HepG2 (cell line): ENCODE measurements around the gene NEAT1. TPM values are rescaled to one million over a fixed set of nuclear protein-coding genes. Genes with fewer than 3 reads are reported as not detected.

Experiments used
- ATAC-seq: fragments of 200-7000 bp; cut with Tn5 transposase; 3 replicates; pipeline ENCODE4 v1.9.1; 2020; ENCODE audit warnings: mild to moderate bottlenecking, moderate library complexity
- BruUV-seq: library from RNA; stranded (reverse); fragments of 400-500 nt; replicated peaks from 2 replicates; lab custom pipeline; 2021; lab: Mats Ljungman, UMichigan
- CTCF ChIA-PET: fragments of 300-600 bp; formaldehyde crosslinking; extraction: SDS; loops from one replicate; lab custom pipeline; 2021; ENCODE audit warnings: low total read pairs, inconsistent platforms, low intra/inter-chr PET ratio; lab: Yijun Ruan, JAX
- POLR2A ChIA-PET: fragments of 350-600 bp; sonication (Branson Sonifier 250); formaldehyde crosslinking; loops from one replicate; lab custom pipeline; 2020; ENCODE audit warnings: antibody characterized with exemption, inconsistent platforms; lab: Yijun Ruan, JAX
- DNase-seq: peaks from one replicate; pipeline ENCODE4 v3.0.0-alpha.2; 2015; ENCODE audit warnings: low spot score
- FAIRE-seq: peaks from 3 replicates; lab custom pipeline; 2011; peaks lifted over from hg19 to GRCh38; lab: Jason Lieb, UNC
- H2AFZ ChIP-seq: one replicate; pipeline ENCODE4 v1.6.1; 2011; ENCODE audit warnings: low read length, inconsistent platforms
- H3K27ac ChIP-seq: fragments of 300-600 bp; 3 replicates; pipeline ENCODE4 v1.8.0; 2011; ENCODE audit warnings: mixed run types, mild to moderate bottlenecking, mixed read lengths, low read length, inconsistent platforms; ENCODE audit not compliant: insufficient read depth; ENCODE audit errors: extremely low read length
- H3K27me3 ChIP-seq, 2 experiments: fragments of 200-600 bp in 1 of 2; 2 replicates in 1 of 2; 3 replicates in 1 of 2; pipeline versions ENCODE4 v1.6.0 to v1.8.0; 2011; ENCODE audit warnings: low read length in 2 of 2, mild to moderate bottlenecking in 2 of 2, moderate library complexity in 2 of 2, inconsistent platforms in 1 of 2; ENCODE audit not compliant: insufficient read depth in 2 of 2, control insufficient read depth in 1 of 2
- H3K36me3 ChIP-seq, 2 experiments: fragments of 200-600 bp in 1 of 2; replicated peaks in 1 of 2; 2 replicates in 1 of 2; 3 replicates in 1 of 2; pipeline versions ENCODE4 v1.5.1 to v1.8.0; 2011; ENCODE audit warnings: low read length in 2 of 2, inconsistent platforms in 1 of 2; ENCODE audit not compliant: insufficient read depth in 2 of 2, control insufficient read depth in 1 of 2
- H3K4me1 ChIP-seq: 2 replicates; pipeline ENCODE4 v1.5.1; 2012; ENCODE audit warnings: low read length, inconsistent platforms; ENCODE audit not compliant: insufficient read depth
- H3K4me2 ChIP-seq: 2 replicates; pipeline ENCODE4 v1.6.0; 2011; ENCODE audit warnings: low read depth, low read length, inconsistent platforms
- H3K4me3 ChIP-seq, 3 experiments: fragments of 200-600 bp in 1 of 3; sonication (generic), shearing (Covaris generic) in 1 of 3; replicated peaks in 1 of 3; 2 replicates each; pipeline ENCODE4 v1.5.1; 2011 to 2016; ENCODE audit warnings: low read length in 3 of 3, inconsistent platforms in 2 of 3, low read depth in 2 of 3, mild to moderate bottlenecking in 2 of 3, control low read depth in 1 of 3, mixed read lengths in 1 of 3; ENCODE audit not compliant: insufficient read depth in 1 of 3
- H3K79me2 ChIP-seq: one replicate; pipeline ENCODE4 v1.6.1; 2011; ENCODE audit warnings: low read length, inconsistent platforms; ENCODE audit not compliant: insufficient read depth
- H3K9ac ChIP-seq: 2 replicates; pipeline ENCODE4 v1.6.0; 2011; ENCODE audit warnings: mild to moderate bottlenecking, low read depth, low read length, inconsistent platforms; ENCODE audit not compliant: insufficient read depth
- H3K9me3 ChIP-seq: 2 replicates; pipeline ENCODE4 v1.5.1; 2012; ENCODE audit warnings: mild to moderate bottlenecking, low read length
- H4K20me1 ChIP-seq: 2 replicates; pipeline ENCODE4 v1.6.0; 2011; ENCODE audit warnings: inconsistent platforms, mild to moderate bottlenecking, low read length, moderate library complexity; ENCODE audit not compliant: insufficient read depth
- ATRX ChIP-seq: sonication (generic); formaldehyde crosslinking; IDR thresholded peaks from 2 replicates; pipeline ENCODE4 v1.4.0; 2020; ENCODE audit warnings: missing genetic modification reagents, borderline replicate concordance
- BCLAF1 ChIP-seq: fragments of 450-650 bp; IDR thresholded peaks from 2 replicates; pipeline ENCODE4 v1.6.1; 2017; ENCODE audit warnings: mild to moderate bottlenecking
- CHD2 ChIP-seq: IDR thresholded peaks from 2 replicates; pipeline ENCODE4 v1.6.1; 2011; ENCODE audit warnings: low read depth, low read length, improper control_type of control experiment
- GRHL1 ChIP-seq: sonication (generic); formaldehyde crosslinking; conservative IDR thresholded peaks from 2 replicates; pipeline ENCODE4 v1.8.0; 2022; ENCODE audit warnings: missing genetic modification reagents
- HBP1 ChIP-seq: IDR thresholded peaks from 2 replicates; pipeline ENCODE4 v1.6.1; 2016; ENCODE audit warnings: low read depth, control low read depth
- HOXA5 ChIP-seq: sonication (generic); formaldehyde crosslinking; IDR thresholded peaks from 2 replicates; pipeline ENCODE4 v1.4.0; 2020; ENCODE audit warnings: missing genetic modification reagents
- IKZF5 ChIP-seq: IDR thresholded peaks from 2 replicates; pipeline ENCODE4 v1.6.1; 2018; ENCODE audit warnings: missing genetic modification reagents, mild to moderate bottlenecking, missing compliant biosample characterization
- KAT7 ChIP-seq: IDR thresholded peaks from 2 replicates; pipeline ENCODE4 v1.6.1; 2018; ENCODE audit warnings: borderline replicate concordance, missing compliant biosample characterization
- NCOA1 ChIP-seq: sonication (generic); formaldehyde crosslinking; IDR thresholded peaks from 2 replicates; pipeline ENCODE4 v1.9.0; 2021; ENCODE audit warnings: missing genetic modification reagents
- PAF1 ChIP-seq: IDR thresholded peaks from 2 replicates; pipeline ENCODE4 v1.6.1; 2016; ENCODE audit warnings: missing genetic modification reagents, missing compliant biosample characterization
- RCOR2 ChIP-seq: IDR thresholded peaks from 2 replicates; pipeline ENCODE4 v1.6.1; 2016; ENCODE audit warnings: missing biosample characterization, missing genetic modification reagents
- TEF ChIP-seq: sonication (generic); formaldehyde crosslinking; IDR thresholded peaks from 2 replicates; pipeline ENCODE4 v1.5.0; 2020; ENCODE audit warnings: missing genetic modification reagents
- ZNF253 ChIP-seq: sonication (generic); formaldehyde crosslinking; IDR thresholded peaks from 2 replicates; pipeline ENCODE4 v1.8.0; 2022; ENCODE audit warnings: mild to moderate bottlenecking, missing genetic modification reagents, borderline replicate concordance
- ZNF446 ChIP-seq: sonication (generic); formaldehyde crosslinking; IDR thresholded peaks from 2 replicates; pipeline ENCODE4 v1.5.0; 2020; ENCODE audit warnings: mild to moderate bottlenecking, missing genetic modification reagents
- ZNF468 ChIP-seq: sonication (generic); formaldehyde crosslinking; IDR thresholded peaks from 2 replicates; pipeline ENCODE4 v1.8.0; 2022; ENCODE audit warnings: mild to moderate bottlenecking, moderate library complexity, missing genetic modification reagents
- ZNF7 ChIP-seq: IDR thresholded peaks from 2 replicates; pipeline ENCODE4 v1.6.1; 2016; ENCODE audit warnings: missing biosample characterization, missing genetic modification reagents
- ZNF841 ChIP-seq: sonication (generic); formaldehyde crosslinking; IDR thresholded peaks from 2 replicates; pipeline ENCODE4 v1.8.1; 2023; ENCODE audit warnings: missing genetic modification reagents, borderline replicate concordance
- WGBS: methylation state at CpG from one replicate; pipeline ENCODE4 v1.1.6; 2017; ENCODE audit warnings: low lambda C conversion rate; 5-methylcytosine and 5-hydroxymethylcytosine counted together
- in situ Hi-C: cut with HindIII; loops from 2 replicates; pipeline ENCODE4 v1.10.0; 2017; ENCODE audit warnings: low pct_unique_long_range_greater_than_20kb; ENCODE audit not compliant: extremely low pct_ligation_motif_present
- intact Hi-C: fragments of 100-400 bp; cut with micrococcal nuclease; formaldehyde crosslinking; loops from one replicate; pipeline ENCODE4 v1.10.0; 2022; ENCODE audit not compliant: unreplicated experiment
- polyA plus RNA-seq, 8 experiments: library from polyadenylated mRNA; depleted of rRNA in 3 of 8; stranded (reverse) in 7 of 8; unstranded in 1 of 8; fragments of >200 nt; fragmentation: Illumina TruSeq in 4 of 8; extraction: Trizol in 4 of 8; gene quantifications; 2 replicates each; pipeline versions ENCODE4 v1.2.1 to v1.2.3, GENCODE V29; 2011 to 2016; ENCODE audit warnings: low read depth in 4 of 8, missing spikeins in 1 of 8, mixed read lengths in 1 of 8; ENCODE audit not compliant: insufficient read depth in 1 of 8
- total RNA-seq, 5 experiments: library from RNA; depleted of rRNA; stranded (reverse); fragments of >200 nt; fragmentation: Illumina TruSeq; extraction: Trizol; gene quantifications; 2 replicates each; pipeline ENCODE4 v1.2.3, GENCODE V29; 2016; ENCODE audit warnings: low read depth in 1 of 5

Gene NEAT1
- total and polyA plus RNA-seq, 2 of the 13 experiments (the other 11 are each of a cell fraction or from before 2014, with no cell fraction given): 20.5 to 41.2 TPM

GRCh38 chr11:65452806-65453490 lies 30.4 kb downstream of the NEAT1 start:
- H3K9ac ChIP-seq: no peak overlapping the region
- CTCF ChIA-PET: no interaction called here

More at GRCh38 chr11:65452806-65453490, 30.4 kb downstream of the NEAT1 start:
- intact Hi-C loops: no loop called here
- no peak overlapping the region for H3K4me3 ChIP-seq
- FAIRE-seq (no peak), DNase-seq (no peak), ATAC-seq (no peak)
- H3K79me2 ChIP-seq: no peaks in the 10 kb centered on the region
- H3K27me3 ChIP-seq: no peaks in the 10 kb centered on the region
- H2AFZ ChIP-seq: no peak overlapping the region
- TF ChIP-seq ZNF468 (CRISPR knock-in tag) (no peak), CHD2 (no peak), NCOA1 (CRISPR knock-in tag) (no peak), ATRX (no peak), TEF (no peak), ZNF253 (CRISPR knock-in tag) (no peak), HOXA5 (CRISPR knock-in tag) (no peak), HBP1 (no peak), GRHL1 (no peak), ZNF841 (CRISPR knock-in tag) (no peak), KAT7 (CRISPR knock-in tag) (no peak), ZNF446 (no peak), RCOR2 (CRISPR knock-in tag) (no peak), IKZF5 (no peak), BCLAF1 (no peak), ZNF7 (CRISPR knock-in tag) (no peak), PAF1 (CRISPR knock-in tag) (no peak)
- POLR2A ChIA-PET: interaction anchor here (0.6 to 0.8 kb wide), 2 partner anchors 30 to 37 kb away, joined by 3 read pairs; partner anchors contain the start of gene NEAT1
- no peaks in the 10 kb centered on the region for H3K9me3 ChIP-seq
- H3K4me2 ChIP-seq: 0 out of 2 replicates have a peak overlapping the region, but pooled peaks have one; percentile 18
- H3K36me3 ChIP-seq: no peaks in the 10 kb centered on the region
- peaks cover 58% of the 10 kb centered on the region for H3K4me1 ChIP-seq
- no peak overlapping the region for H3K27ac ChIP-seq
- BruUV-seq: no TSS peak
- in situ Hi-C loops: loop anchor here (10.0 kb wide), 1 partner anchor 52 kb away; no protein-coding TSS in a partner anchor
- no peaks in the 10 kb centered on the region for H4K20me1 ChIP-seq
- WGBS: 37% methylated on average over 8 of the region's 8 CpGs
